ENCODE data around the gene GJA4.

DNA sequence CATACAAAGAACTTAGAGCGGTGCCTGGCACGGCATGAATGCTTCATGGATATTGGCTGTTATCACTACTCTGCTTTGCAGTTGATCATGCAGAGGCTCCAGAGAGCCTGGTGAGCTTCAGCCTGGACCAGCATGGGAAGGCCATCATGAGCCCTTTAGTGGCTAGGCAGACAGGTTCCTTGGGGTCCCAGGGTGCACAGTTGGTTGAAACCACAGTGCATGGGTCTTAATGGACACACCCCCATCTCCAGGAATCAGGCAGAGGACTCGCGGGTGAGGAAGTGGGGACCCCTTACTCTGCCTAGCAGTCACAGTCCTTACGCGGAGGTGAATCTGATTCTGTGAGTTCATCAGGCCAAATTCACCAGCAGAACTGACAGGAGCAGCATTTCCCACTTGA is 36.8 kb upstream of the GJA4 start:
- TF ChIP-seq, protein P1, sequence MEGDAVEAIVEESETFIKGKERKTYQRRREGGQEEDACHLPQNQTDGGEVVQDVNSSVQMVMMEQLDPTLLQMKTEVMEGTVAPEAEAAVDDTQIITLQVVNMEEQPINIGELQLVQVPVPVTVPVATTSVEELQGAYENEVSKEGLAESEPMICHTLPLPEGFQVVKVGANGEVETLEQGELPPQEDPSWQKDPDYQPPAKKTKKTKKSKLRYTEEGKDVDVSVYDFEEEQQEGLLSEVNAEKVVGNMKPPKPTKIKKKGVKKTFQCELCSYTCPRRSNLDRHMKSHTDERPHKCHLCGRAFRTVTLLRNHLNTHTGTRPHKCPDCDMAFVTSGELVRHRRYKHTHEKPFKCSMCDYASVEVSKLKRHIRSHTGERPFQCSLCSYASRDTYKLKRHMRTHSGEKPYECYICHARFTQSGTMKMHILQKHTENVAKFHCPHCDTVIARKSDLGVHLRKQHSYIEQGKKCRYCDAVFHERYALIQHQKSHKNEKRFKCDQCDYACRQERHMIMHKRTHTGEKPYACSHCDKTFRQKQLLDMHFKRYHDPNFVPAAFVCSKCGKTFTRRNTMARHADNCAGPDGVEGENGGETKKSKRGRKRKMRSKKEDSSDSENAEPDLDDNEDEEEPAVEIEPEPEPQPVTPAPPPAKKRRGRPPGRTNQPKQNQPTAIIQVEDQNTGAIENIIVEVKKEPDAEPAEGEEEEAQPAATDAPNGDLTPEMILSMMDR (IDR thresholded peaks at IDR 0.05 in 4 of 5, conservative IDR thresholded peaks at IDR 0.05 in 1 of 5): no peak
- no peak for TF ChIP-seq POLR2A (IDR thresholded peaks at IDR 0.05)

Data from gastrocnemius medialis (tissue), 4 donors.